ENCODE data around the gene PIEZO1.

The PIEZO1 gene

DNA sequence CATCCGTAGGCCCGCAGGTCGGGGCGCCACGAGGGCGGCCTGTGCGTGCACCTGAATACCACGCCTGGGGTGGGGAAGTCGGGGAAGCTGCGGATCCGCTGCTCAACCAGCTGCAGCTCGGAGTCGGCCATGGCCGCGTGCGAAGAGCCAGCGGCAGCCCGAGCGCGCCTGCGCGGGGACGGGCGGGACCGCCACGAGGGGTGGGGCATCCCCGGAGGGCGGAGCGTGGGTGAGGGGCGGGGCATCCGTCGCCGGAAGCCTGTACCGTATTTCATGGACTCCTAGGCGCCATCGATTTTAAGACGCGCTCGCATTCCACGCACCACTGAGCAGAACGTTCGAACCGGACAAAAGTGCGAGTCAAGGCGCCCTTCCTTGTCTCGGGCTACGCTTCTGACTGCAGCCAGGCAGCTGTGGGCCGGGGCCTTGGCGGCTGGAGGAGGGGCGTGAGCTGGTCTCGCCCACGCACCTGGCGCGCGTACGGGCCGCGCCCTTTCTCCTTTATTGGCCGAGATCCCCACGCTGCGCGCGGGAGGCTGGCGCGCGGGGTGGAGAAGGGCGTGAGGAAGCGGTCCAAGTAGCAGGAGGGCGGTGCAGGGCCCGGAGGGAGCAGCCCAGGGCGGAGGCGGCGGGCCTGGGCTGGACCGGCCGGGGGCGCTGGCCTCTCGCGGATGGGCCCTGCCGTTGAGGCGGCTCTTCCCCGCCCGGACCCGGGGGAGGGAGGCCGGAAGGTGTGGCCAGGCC, 26.9 kb upstream of the PIEZO1 start, which contains the start of gene APRT:
APRT (minus strand) TSS at position 160 of the 744 bp plus-strand sequence; CDS start at position 131, 29 bp downstream.
- TF ChIP-seq ZNF274 (IDR thresholded peaks at IDR 0.05; ENCODE audit: low read depth, low read length) = no peak
- H3K4me3 ChIP-seq (ENCODE audit: low read length) = peak within 1 kb of the TSS; percentile 85

DNA sequence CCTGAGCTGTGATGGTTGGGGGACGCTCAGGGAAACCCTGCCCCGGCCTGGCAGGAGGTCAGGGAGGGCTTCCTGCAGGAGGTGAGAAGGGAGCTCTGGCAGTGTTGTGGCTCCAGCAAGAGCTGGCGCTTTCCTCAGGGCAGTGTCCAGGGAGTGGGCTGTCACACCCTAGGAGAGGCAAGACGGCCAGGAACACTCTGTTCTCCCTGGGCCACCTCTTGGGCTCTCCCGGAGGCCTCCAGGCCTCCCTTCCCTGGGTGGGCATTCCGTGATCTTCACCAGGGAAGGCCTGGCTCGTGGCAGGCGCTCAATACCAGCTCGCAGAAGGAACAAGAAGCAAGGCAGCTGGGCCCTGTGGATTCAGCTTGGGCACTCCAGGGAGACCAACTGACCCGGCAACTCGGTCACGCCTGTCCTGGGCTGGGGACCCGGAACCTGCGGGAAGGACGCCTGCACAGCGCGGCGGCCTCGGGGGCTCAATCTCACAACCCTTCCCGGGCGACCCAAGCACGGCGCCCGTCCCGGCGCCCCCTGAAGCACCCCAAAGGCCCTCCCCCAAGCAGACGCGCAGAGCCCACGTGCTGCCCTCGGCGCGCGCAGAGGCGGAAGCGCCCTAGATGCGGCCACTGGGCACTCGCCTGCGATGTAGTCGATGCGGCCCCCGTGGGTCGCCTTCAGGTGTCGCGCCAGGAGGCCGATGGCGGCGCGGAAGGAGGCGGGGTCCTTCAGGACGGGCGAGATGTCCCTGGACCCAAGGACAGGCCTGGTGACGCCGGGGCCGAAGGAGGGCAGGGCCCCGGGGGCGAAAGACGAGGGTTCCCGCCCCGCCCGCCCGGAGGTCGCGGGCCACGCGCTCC, 26.1 kb upstream of the PIEZO1 start:
- H3K4me3 ChIP-seq (ENCODE audit: low read length) = peak overlapping the region; percentile 85
- no peak for TF ChIP-seq ZNF274 (IDR thresholded peaks at IDR 0.05; ENCODE audit: low read depth, low read length)

DNA sequence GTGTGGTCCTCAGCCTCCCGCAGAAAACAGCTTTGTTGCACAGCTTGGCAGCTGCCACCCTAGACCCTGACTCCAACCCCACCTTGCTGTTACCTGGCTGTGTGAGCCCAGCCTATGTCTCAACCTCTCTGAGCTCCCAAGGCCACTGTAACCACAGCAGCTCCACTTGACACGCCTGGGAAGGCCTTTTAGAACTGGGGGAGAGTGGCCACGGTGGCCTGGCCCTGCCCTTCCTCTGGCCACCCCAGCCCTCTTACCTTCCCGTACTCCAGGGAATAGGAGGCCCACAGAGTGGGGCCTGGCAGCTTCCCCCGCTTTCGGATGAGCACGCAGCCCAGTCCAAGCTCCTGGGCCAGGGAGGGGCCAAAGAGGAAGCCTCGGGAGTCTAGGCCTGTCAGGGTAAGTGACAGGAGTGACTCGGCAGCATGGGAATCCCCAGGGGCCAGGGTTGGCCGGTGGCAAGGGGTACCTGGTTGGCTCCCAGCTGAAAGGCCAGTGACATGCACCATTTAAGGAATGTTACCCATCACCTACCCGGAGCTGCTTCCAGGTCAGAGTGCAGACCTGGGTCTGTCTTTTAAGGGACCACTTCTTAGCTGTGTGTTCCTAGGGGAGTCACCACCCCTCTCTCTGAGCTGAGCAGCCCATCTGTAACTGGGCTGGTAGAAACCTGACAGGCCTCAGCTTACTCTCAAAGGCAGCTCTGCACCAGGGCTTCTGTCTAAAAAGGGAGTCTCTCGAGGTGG, 25.3 kb upstream of the PIEZO1 start:
- H3K4me3 ChIP-seq (ENCODE audit: low read length) = peak overlapping the region; percentile 85
- no peak for TF ChIP-seq ZNF274 (IDR thresholded peaks at IDR 0.05; ENCODE audit: low read depth, low read length)

DNA sequence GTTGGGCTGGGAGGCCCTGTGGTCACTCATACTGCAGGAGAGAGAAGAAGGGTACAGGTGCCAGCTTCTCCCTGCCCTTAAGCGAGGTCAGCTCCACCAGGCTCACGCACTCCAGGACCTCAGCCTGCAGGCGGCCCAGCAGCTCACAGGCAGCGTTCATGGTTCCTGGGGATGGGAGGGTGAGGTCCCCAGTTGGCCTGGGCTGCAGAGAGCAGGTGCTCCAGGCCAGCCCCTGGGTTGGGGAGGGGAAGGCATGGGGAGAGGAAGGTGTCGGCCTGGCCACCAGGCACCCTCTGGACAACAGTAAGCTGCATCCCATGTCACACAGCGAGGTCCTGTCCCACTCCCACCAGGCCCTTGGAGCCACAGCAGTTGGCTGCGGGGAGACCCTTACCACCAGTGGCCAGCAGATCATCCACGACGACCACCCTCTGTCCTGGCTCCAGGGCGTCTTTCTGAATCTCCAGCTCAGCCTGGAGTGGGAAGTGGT, 24.7 kb upstream of the PIEZO1 start:
- H3K4me3 ChIP-seq (ENCODE audit: low read length) = no peak overlapping the region; the same call in 1 of the 2 replicates
- TF ChIP-seq ZNF274 (IDR thresholded peaks at IDR 0.05; ENCODE audit: low read depth, low read length) = no peak

DNA sequence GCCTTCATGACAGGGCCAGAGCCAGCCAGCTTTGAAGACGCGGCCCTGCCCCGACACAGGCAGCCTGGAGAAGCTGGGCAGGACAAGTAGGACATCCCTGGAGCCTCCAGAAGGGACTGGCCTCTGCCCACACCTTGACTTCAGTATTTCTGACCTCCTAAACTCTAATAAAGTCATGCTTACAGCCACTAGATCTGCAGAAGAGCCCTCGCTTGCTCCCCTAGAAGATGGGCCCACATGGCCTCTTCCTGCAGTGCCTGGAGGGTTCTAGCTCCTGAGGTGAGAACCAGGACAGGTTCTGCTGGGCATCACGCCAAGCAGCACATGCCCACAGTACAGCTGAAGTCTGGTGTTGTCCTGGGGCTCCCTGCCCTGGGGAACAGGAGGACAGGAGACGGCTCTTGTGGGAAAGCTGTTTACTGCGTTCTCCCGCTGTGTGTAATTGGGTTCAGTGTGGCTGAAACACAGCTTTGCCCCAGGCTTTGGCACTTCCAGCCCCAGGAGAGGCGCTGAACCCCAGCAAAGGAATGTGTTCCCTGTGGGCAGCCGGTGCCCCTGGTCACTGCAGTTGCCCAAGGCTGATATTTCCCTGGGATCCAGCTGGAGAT, 24.2 kb upstream of the PIEZO1 start:
- no peak for TF ChIP-seq ZNF274 (IDR thresholded peaks at IDR 0.05; ENCODE audit: low read depth, low read length)
- no peak overlapping the region for H3K4me3 ChIP-seq (ENCODE audit: low read length)

DNA sequence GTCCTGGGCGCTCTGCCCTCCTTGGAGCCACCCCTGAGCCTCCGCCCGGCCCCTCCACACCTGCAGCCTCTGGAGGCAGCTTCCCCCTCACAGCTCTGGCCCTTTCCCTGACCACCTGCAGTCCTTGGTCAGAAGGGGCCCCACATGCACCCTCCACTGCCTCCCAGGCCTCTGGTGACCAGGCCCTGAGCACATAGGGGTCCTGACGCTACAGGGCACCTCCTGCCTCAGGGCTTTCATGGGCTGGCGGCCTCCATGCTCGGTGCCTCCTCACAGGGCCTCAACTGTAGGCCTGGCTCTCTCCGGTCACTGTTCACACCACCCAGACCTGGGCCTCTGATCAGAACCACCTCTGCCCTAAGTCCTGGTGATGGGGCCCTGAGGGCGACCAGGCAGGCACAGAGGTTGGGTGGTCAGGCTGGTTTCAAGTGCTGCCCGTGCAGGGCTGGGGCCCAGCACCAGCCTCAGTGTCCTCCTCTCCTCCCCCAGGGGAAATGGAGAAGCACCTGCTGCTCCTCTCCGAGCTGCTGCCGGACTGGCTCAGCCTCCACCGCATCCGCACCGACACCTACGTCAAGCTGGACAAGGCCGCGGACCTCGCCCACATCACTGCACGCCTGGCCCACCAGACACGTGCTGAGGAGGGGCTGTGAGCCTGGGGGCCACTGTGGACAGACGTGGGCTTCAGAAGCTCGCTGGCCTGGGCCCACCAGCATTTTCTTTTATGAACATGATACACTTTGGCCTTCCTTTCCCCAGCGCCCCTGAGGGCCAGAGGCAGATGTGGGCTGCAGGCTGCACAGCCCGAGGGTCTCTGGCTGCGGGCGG, 22.8 kb upstream of the PIEZO1 start:
- H3K4me3 ChIP-seq (ENCODE audit: low read length) = no peak overlapping the region
- no peak for TF ChIP-seq ZNF274 (IDR thresholded peaks at IDR 0.05; ENCODE audit: low read depth, low read length)

DNA sequence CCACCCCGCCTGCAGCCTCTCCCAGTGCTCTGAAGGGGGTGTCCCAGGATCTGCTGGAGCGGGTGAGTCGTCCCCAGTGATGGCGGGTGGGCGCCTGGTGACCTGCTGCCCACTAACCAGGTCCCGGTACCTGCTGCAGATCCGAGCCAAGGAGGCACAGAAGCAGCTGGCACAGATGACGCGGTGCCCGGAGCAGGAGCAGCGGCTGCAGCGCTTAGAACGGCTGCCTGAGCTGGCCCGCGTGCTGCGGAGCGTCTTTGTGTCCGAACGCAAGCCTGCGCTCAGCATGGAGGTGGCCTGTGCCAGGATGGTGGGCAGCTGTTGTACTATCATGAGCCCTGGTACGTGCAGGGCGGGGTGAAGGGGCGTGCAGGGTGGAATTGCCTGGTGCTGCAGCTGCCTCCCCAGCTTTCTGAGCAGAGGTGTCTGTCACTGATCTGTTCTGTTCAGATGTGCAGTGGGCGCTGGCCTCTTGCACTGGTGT, 22.2 kb upstream of the PIEZO1 start:
- TF ChIP-seq ZNF274 (IDR thresholded peaks at IDR 0.05; ENCODE audit: low read depth, low read length) = no peak
- no peak overlapping the region for H3K4me3 ChIP-seq (ENCODE audit: low read length)

DNA sequence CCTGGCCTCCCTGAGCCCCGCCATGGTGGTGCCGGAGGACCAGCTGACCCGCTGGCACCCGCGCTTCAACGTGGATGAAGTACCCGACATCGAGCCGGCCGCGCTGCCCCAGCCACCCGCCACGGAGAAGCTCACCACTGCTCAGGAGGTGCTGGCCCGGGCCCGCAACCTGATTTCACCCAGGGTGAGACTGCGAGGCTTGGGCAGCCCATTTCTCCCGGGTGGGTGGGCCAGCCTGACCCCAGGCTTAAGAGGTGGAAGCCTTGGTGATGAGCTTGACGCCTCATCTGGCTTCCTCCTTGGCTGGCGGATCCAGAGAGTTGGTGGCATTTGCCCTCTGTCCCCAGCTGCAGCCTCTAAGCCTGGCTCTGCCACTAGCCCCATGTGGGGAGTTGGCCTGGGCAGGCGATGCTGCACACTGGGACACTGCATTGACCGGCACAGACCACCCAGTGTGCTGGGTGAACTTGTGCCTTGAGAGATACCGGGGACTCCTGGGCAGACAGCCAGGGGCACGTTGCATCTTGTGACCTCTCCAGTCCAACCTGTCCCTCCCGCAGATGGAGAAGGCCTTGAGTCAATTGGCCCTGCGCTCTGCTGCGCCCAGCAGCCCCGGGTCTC, 21.6 kb upstream of the PIEZO1 start:
- no peak overlapping the region for H3K4me3 ChIP-seq (ENCODE audit: low read length)
- TF ChIP-seq ZNF274 (IDR thresholded peaks at IDR 0.05; ENCODE audit: low read depth, low read length) = no peak

DNA sequence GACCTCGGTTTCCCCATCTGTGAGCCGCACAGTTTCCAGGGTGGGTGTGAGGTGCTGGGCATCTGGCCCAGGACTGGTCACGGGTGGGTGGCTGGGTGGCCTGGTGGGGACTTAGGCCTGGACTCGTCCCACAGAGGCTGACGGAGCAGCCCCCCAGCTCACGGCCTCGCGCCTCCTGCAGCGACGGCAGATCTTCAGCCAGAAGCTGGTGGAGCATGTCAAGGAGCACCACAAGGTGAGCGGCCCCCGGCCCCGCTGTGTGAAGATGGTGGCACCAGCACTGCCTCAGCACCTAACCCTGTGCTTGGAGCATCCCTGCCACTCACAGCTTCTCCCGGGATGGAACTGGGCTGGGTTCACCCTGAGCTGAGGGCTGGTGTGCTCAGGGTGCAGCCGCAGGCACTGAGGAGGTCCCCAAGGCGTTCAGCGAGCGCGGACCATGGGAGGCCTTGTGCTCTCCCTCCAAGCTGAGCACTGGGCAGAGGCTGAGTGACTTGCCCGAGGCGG, 20.9 kb upstream of the PIEZO1 start:
- TF ChIP-seq ZNF274 (IDR thresholded peaks at IDR 0.05; ENCODE audit: low read depth, low read length) = no peak
- H3K4me3 ChIP-seq (ENCODE audit: low read length) = no peak overlapping the region

DNA sequence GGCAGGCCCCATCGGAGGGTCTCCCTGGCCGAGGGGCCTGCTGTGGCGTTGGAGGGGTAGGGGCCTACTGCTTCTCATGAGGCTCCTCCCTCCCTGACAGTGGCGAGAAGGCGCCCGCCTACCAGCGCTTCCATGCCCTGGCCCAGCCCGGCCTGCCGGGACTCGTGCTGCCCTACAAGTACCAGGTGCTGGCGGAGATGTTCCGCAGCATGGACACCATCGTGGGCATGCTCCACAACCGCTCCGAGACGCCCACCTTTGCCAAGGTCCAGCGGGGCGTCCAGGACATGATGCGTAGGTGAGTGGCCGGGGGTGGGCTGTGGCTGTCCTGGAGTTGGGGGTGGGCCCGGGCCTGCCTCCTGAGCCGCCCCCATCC, 20.3 kb upstream of the PIEZO1 start:
- peak overlapping the region; percentile 66; the same call in 1 of the 2 replicates for H3K4me3 ChIP-seq (ENCODE audit: low read length)
- TF ChIP-seq ZNF274 (IDR thresholded peaks at IDR 0.05; ENCODE audit: low read depth, low read length) = no peak

DNA sequence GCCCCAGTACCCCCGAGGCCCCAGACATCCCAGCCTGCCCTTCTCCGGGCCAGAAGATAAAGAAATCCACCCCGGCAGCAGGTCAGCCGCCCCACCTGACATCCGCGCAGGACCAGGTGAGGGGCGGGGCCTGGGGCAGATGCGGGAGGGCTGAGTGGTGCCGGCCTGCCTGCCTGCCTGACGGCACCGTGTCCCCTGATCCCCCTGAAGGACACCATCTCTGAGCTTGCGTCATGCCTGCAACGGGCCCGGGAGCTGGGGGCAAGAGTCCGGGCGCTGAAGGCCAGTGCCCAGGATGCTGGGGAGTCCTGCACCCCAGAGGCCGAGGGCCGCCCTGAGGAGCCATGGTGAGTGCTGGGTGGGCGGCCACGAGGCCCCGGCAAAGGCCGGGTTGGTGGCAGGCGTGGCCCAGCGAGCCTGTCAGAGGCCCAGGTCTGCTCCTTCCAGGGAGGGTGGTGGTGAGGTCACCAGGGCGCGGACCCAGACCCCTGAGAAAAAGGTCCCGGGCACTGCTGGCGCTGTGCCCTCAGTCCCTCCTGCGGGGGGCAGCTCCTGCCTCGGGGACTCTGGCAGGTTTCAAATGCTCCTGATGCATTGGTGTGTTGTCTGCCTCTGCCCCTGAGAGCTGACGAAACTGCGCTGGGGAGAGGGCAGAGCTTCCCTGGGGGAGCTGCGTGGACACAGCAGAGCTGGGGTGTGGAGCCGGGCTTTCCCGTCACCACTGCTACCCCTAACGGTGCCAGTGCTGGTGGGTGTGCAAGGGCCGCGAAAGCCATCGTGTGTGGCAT, 19.7 kb upstream of the PIEZO1 start:
- TF ChIP-seq ZNF274 (IDR thresholded peaks at IDR 0.05; ENCODE audit: low read depth, low read length) = no peak
- H3K4me3 ChIP-seq (ENCODE audit: low read length) = peak overlapping the region; percentile 66
